Central memory CD8-positive, alpha-beta T cell (primary cell): ENCODE results near the gene RPLP2.
A peak's percentile ranks its signal among the peaks of the same experiment; 100 is the strongest.

ENCODE experiments used
- ATAC-seq: fragments of 150-1000 bp; cut with Tn5 transposase; replicated peaks from 2 replicates; pipeline ENCODE4 v1.10.0; 2022; ENCODE audit warnings: mild to moderate bottlenecking, moderate FRiP score, moderate number of reproducible peaks; ENCODE audit not compliant: poor library complexity, severe bottlenecking; ENCODE audit errors: extremely low read depth
- DNase-seq, 2 donors: peaks; one replicate each; pipeline ENCODE4 v3.0.0; 2021; ENCODE audit warnings: low spot score in 2 of 2
- H3K27ac Mint-ChIP-seq: one replicate; pipeline ENCODE4 v1.8.0; 2022; ENCODE audit warnings: low read depth, mild to moderate bottlenecking, moderate library complexity, mixed read lengths
- H3K27me3 Mint-ChIP-seq: one replicate; pipeline ENCODE4 v1.8.0; 2022; ENCODE audit warnings: mixed read lengths
- H3K36me3 Mint-ChIP-seq: one replicate; pipeline ENCODE4 v1.8.0; 2022; ENCODE audit warnings: mild to moderate bottlenecking, moderate library complexity, mixed read lengths; ENCODE audit not compliant: insufficient read depth
- H3K4me1 Mint-ChIP-seq: one replicate; pipeline ENCODE4 v1.8.0; 2022; ENCODE audit warnings: mixed read lengths
- H3K4me3 Mint-ChIP-seq: one replicate; pipeline ENCODE4 v1.8.0; 2022; ENCODE audit warnings: mild to moderate bottlenecking, moderate library complexity, mixed read lengths
- H3K9me3 Mint-ChIP-seq: one replicate; pipeline ENCODE4 v1.8.0; 2022; ENCODE audit warnings: mixed read lengths

The RPLP2 gene

DNA sequence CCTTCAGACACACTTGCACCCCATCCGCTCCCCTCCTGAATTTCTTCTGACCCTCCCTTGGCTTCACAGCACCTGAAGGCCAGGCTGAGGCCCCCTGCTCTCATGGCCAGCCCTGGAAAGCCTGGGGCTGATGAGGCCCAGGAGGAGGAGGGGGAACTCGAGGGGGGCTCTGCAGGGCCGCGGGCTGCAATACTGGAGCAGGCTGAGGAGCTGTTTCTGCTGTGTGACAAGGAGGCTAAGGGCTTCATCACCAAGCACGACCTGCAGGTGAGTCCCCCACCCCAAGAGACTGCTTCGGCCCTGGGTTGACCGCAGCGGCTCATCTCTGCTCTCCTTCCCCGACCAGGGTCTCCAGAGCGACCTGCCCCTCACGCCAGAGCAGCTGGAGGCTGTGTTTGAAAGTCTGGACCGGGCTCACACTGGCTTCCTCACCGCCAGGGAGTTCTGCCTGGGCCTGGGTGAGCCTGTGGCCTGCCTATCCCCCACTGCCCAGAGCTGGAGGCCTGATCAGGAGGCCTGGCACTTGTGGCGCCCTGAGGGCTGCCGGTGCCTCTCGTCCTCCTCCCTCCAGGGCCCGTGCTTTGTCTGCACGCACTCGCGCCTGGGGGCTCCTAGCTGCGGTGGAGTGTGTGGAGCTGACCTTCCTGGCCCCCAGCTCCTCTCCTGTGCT, 18.9 kb downstream of the RPLP2 start:
- Mint-ChIP-seq H3K4me3 (peak overlapping the region; percentile 73), H3K36me3 (peaks cover 11% of the 10 kb centered on the region), H3K4me1 (peaks cover 16% of the 10 kb centered on the region), H3K27ac (no peak overlapping the region), H3K27me3 (peaks cover 31% of the 10 kb centered on the region), H3K9me3 (no peaks in the 10 kb centered on the region)
- DNase-seq: no peak
- no peak for ATAC-seq

DNA sequence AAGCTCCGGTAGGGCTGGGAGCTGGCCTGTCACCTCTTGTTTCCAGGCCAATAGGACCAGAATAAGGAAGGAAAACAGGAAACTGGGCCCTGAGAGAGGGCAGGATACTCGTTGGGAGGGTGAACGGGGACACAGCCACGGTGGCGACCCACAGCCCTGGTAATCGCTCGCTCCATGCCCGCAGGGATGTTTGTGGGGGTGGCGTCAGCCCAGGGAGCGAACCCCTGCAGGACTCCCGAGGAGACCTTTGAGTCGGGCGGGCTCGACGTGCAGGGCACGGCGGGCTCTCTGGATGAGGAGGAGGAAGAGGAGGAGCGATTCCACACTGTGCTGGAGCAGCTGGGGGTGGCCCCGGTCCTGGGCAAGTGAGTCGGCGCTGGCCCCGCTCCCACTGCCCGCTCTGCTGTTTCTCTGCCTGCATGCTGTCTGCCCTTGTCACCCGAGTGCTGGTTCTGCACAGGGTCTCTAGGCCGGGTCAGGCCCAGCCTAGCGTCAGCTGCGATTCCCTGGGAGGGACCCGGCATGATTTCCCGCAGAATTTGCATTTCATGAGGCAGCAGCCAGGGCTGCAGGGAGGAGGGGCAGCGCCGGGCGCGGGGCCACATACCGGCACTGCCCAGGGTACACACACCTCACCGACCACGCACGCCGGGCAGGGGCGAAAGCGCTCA, 19.5 kb downstream of the RPLP2 start:
- Mint-ChIP-seq H3K9me3 (no peaks in the 10 kb centered on the region), H3K36me3 (peaks cover 7% of the 10 kb centered on the region), H3K27ac (no peak overlapping the region), H3K27me3 (peaks cover 31% of the 10 kb centered on the region), H3K4me1 (peaks cover 16% of the 10 kb centered on the region), H3K4me3 (peak overlapping the region; percentile 73)
- ATAC-seq (no peak), DNase-seq (no peak)

DNA sequence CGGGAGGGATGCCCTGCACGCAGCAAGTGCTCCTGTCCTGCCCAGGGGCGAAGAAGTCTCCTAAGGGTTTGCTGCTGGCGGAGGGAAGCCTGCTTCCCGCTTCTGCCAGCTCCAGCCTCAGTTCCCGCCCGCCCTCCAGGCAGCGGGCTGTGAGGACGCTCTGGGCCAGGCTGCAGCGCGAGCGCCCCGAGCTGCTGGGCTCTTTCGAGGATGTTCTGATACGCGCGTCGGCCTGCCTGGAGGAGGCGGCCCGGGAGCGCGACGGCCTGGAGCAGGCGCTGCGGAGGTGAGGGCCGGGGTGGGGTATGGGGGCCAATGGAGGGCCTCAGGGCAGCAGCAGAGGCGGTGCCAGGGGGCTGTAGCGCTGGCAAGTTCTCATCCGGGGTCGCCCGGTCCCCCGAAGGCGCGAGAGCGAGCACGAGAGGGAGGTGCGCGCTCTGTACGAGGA, 20.1 kb downstream of the RPLP2 start:
- DNase-seq: no peak
- peaks cover 4% of the 10 kb centered on the region for H3K36me3 Mint-ChIP-seq
- H3K9me3 Mint-ChIP-seq: no peaks in the 10 kb centered on the region
- peak; percentile 3 for ATAC-seq
- H3K27ac Mint-ChIP-seq: no peak overlapping the region
- H3K27me3 Mint-ChIP-seq: peaks cover 31% of the 10 kb centered on the region
- peaks cover 16% of the 10 kb centered on the region for H3K4me1 Mint-ChIP-seq
- peak overlapping the region; percentile 73 for H3K4me3 Mint-ChIP-seq

DNA sequence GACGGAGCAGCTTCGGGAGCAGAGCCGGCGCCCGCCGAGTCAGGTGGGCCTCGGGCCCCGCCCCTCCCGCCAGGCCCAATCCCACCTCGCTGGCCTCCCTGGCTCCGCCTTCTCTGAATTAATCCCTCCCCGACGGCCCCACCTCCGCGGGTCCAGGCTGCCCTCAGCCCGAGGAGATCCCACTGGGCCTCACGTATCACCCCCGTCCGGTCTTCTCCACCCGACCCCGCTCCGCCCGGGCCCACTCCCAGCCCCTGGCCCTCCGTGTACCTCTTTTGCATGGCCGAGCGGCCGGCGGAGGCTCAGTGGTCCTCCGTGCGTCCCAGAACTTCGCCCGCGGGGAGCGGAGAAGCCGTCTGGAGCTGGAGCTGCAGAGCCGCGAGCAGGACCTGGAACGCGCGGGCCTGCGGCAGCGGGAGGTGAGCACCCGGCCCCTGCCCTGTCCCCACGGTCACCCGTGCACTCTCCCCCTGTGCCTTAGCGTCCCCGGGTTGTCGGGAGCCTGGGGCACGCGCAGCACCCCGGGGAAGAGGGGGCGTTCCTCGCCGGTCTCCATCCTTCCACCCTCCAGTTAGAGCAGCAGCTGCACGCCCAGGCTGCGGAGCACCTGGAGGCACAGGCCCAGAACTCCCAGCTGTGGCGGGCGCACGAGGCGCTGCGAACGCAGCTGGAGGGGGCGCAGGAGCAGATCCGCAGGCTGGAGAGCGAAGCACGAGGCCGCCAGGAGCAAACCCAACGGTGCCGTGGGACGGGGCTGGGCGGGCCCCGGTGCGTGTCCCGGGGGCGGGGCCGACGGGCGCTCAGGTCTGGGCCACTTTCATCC, 20.7 kb downstream of the RPLP2 start:
- Mint-ChIP-seq H3K9me3 (no peaks in the 10 kb centered on the region), H3K27me3 (peaks cover 31% of the 10 kb centered on the region), H3K4me3 (peak overlapping the region; percentile 73), H3K36me3 (peaks cover 3% of the 10 kb centered on the region), H3K27ac (no peak overlapping the region), H3K4me1 (peaks cover 16% of the 10 kb centered on the region)
- peak; percentile 50 for ATAC-seq
- DNase-seq: peak; percentile 39 to 44

DNA sequence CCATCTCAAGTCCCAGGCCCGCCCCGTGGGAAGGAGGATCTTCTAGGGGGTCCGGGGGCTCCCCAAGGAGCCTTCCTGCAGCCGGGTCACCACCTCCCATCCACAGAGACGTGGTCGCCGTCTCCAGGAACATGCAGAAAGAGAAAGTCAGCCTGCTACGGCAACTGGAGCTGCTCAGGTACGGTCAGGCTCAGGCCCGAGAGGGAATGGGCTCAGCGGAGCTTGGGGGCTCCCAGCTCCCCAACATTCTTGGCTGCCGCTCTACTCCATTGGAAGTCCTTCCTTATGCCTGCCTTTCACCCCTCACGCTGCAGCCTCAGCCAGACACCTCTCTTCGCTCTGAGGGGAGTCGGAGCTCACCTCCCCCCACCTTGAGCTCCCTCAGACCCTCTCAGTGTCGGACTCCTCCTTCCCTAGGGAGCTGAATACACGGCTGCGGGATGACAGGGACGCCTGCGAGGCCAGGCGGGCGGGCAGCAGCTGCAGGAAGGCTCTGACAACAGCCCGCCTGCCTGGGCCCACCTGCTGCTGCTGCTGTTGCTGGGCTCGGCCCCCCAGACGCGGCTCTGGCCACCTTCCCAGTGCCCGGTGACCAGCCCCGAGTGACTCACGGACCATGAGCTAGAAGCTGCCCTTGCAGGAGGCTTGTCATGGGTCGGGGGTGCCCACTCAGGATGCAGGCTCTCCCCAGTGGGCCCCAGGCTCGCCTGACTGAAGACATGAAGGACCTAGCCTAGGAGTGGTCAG, 21.5 kb downstream of the RPLP2 start:
- Mint-ChIP-seq H3K27ac (no peak overlapping the region), H3K27me3 (peaks cover 31% of the 10 kb centered on the region), H3K36me3 (peaks cover 2% of the 10 kb centered on the region), H3K4me3 (peak overlapping the region; percentile 73), H3K4me1 (peaks cover 16% of the 10 kb centered on the region), H3K9me3 (no peaks in the 10 kb centered on the region)
- ATAC-seq: no peak
- DNase-seq: no peak

DNA sequence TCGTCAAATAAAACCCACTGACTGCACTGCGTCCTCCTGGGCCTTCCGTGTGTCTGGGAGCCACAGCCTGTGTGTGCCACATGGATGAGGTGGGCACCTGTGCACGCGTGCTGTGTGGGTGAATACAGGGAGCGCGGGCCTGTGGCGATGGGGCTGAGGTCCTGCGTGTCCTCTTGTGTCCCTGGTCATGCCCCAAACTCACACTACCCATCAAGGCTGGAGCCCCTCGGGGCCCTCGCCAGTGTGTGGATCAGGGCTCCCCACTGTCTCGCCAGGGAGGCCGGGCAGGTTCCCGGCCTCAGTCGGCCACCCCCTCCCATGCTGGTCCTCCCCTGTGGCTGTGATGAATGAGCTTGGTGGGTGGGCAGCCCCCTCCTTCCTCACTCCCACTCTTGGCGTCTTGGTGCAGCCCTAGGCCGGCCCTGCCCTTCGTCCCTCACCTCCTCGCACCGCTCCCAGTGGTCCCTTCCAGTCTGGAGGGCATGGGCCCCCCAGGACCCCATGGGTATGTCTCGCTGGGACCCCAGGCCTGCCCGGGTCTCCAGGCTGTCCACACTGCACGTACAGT, 22.3 kb downstream of the RPLP2 start:
- Mint-ChIP-seq H3K9me3 (no peaks in the 10 kb centered on the region), H3K4me1 (peaks cover 16% of the 10 kb centered on the region), H3K27me3 (peaks cover 31% of the 10 kb centered on the region), H3K27ac (no peak overlapping the region), H3K4me3 (peak overlapping the region; percentile 73), H3K36me3 (no peaks in the 10 kb centered on the region)
- ATAC-seq (no peak), DNase-seq (no peak)

DNA sequence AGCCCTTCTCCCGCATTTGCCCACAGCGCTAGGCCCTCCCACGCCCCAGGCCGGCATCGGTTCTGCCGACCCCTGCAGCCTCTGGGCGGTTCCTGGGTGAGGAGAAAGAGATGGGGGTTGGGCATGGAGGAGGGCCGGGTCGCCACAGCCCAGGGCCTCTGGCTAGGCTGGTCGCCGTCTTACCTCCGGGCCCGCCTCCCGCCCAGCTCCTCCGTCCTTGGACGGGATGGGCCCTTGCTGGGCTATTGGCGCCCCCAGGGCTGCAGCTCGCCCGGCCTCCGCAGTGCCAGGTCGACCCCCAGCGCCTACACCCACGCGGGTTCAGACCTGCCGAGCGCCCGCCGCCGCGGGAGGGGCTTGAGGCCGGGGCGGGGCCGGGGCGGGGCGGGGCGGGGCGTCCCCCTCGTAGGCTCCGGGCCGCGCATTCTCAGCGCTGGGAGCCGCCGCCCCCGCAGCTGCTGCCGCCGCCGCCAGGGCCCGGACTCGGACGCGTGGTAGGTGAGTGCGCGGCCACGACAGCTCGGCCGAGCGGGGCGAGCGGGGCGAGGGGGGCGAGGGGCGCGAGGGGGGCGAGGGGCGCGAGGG, 22.9 kb downstream of the RPLP2 start, which contains the start of gene CD151:
Gene CD151 (plus strand): TSS at position 424 of the 585 bp plus-strand sequence. CDS start 3,118 bp downstream, outside the sequence.
- Mint-ChIP-seq H3K4me1 (peaks cover 13% of the 10 kb centered on the region), H3K27ac (no peak within 1 kb of the TSS), H3K4me3 (peak within 1 kb of the TSS; percentile 73), H3K27me3 (peaks cover 28% of the 10 kb centered on the region), H3K9me3 (no peaks in the 10 kb centered on the region), H3K36me3 (no peaks in the 10 kb centered on the region)
- DNase-seq (no peak), ATAC-seq (peak; percentile 61)

DNA sequence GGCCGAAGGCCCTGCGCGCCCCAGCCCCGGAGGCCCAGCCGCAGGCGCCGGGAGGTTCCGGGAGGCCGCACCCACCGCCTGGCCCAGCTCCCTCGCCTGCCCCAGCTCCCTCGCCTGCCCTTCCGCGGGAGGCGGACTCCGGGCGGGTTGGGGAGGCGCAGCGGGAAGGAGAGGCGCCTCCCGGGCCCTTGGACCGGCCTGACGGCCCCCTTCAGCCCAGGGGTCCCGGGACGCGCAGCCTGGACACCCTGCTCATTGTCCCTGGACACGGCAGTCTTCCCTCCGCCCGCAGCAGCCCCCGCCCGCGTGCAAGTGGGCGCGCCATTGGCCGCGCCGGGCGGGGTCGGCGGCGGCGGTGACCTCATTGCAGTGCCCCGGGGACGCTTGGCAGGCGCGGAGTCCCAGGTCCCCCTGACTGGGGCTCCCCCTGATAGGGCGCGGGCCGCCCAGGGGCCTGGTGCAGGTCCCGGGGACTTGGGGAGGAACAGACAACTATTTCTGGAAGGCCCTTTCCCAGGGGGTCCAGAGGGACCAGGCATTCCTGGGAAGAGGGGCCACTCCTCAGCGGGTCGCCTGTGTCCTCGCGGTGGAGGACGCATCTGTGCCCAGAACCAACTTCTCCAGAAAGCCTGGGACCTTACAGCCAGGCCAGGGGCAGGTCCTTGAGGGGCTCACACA, 23.5 kb downstream of the RPLP2 start:
- no peak overlapping the region for H3K27ac Mint-ChIP-seq
- H3K27me3 Mint-ChIP-seq: peaks cover 21% of the 10 kb centered on the region
- peaks cover 8% of the 10 kb centered on the region for H3K4me1 Mint-ChIP-seq
- H3K9me3 Mint-ChIP-seq: no peaks in the 10 kb centered on the region
- ATAC-seq (peak; percentile 41), DNase-seq (no peak)
- no peaks in the 10 kb centered on the region for H3K36me3 Mint-ChIP-seq
- H3K4me3 Mint-ChIP-seq: peak overlapping the region; percentile 67

DNA sequence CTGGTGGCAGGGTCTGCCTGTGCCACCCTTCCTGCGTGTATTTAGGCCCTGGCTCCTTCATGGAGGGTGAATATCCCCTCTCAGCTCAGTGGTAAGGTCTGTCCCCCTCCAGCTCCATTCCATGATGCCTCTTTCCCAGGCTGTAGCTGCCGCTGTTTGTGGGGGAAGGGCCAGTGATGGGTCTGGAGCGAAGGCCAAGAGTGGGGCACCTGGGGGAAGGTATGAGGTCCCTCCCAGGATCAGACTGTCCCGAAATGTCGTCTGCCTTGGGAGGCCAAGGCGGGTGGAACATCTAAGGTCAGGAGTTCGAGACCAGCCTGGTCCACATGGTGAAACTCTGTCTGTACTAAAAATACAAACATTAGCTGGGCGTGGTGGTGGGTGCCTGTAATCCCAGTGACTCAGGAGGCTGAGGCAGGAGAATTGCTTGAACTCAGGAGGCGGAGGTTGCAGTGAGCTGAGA, 24.1 kb downstream of the RPLP2 start:
- Mint-ChIP-seq H3K4me1 (peaks cover 7% of the 10 kb centered on the region), H3K27me3 (peaks cover 15% of the 10 kb centered on the region), H3K9me3 (no peaks in the 10 kb centered on the region), H3K36me3 (peaks cover 2% of the 10 kb centered on the region), H3K27ac (no peak overlapping the region), H3K4me3 (peak overlapping the region; percentile 67)
- ATAC-seq: no peak
- DNase-seq: no peak

DNA sequence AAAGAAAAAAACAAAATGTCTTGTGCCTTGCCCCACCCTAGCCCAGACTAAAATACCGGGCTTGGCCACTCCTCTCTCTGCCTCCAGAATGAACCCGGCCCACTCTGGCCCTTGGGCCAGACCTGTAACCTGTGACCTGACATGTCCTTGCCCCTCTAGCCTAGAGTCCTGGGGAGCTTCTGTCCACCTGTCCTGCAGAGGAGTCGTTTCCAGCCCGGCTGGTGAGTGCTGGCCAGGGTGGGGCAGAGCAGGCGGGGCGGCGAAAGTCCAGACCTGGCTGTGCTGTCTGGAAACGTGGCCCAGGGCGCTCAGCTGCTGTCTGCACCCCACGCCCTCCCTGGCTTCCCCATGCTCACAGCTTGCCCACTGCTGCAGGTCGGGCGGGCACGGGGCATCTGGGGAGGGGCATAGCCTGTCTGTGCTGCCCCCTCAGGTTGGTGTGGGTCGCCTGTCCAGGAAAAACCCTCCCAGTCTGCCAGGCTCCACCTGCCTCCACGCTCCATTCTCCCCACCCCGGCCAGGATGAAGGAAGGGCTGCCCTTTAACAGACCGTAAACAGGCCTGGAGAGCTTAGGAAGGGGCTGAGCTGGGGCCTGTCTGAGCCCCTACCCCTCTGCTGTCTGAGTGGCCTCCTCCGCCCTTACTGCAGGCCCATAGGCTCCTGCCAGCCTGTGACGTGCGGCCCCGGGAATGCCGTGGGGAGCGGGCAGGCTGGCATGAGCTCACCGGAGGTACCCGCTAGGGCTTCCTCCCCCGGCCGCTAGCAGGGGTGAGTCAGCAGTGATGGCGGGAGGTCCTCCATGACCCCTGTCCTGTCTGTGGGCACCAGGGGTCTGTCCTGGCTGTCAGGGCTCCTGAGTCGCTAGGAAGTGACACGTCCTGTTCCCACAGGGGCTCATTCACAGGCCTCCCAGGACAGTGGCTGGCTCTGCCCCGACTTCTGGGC, 24.9 kb downstream of the RPLP2 start:
- no peaks in the 10 kb centered on the region for H3K9me3 Mint-ChIP-seq
- H3K36me3 Mint-ChIP-seq: peaks cover 6% of the 10 kb centered on the region
- no peaks in the 10 kb centered on the region for H3K4me1 Mint-ChIP-seq
- DNase-seq: no peak
- peak overlapping the region; percentile 67 for H3K4me3 Mint-ChIP-seq
- H3K27ac Mint-ChIP-seq: no peak overlapping the region
- H3K27me3 Mint-ChIP-seq: peaks cover 8% of the 10 kb centered on the region
- ATAC-seq: no peak
